ENCODE results near the gene CCDC86.
"Not testable (repeated sequence)": the region's sequence is repeated elsewhere in the genome, so short reads cannot be mapped to it uniquely, and the experiment has no call there.

DNA sequence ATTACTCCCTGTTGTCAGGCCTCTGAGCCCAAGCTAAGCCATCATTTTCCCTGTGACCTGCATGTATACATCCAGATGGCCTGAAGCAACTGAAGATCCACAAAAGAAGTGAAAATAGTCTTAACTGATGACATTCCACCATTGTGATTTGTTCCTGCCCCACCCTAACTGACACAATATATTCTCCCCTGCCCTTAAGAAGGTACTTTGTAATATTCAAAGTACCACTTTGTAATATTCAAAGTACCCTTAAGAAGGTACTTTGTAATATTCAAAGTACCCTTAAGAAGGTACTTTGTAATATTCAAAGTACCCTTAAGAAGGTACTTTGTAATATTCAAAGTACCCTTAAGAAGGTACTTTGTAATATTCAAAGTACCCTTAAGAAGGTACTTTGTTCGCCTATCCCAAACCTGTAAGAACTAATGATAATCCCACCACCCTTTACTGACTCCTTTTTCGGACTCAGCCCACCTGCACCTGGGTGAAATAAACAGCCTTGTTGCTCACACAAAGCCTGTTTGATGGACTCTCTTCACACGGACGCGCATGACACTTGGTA lies 18.1 kb upstream of the CCDC86 start:
- TF ChIP-seq POLR2A, CTCF (IDR thresholded peaks at IDR 0.05): not testable (repeated sequence)
